GM20000 (cell line): ENCODE results near the gene ST6GALNAC6.

ENCODE experiments used
- DNase-seq: peaks from one replicate; pipeline ENCODE4 v3.0.0; 2012; ENCODE audit warnings: low spot score
- CTCF ChIP-seq: IDR thresholded peaks from 2 replicates; pipeline ENCODE4 v1.5.1; 2012; ENCODE audit warnings: mild to moderate bottlenecking, control low read depth; ENCODE audit errors: extremely low read depth, missing control alignments

The ST6GALNAC6 gene

GRCh38 chr9:127878652-127879390 lies 20.6 kb downstream of the ST6GALNAC6 start:
- no peak for DNase-seq
- TF ChIP-seq CTCF: no peak

GRCh38 chr9:127878001-127878651 lies 21.3 kb downstream of the ST6GALNAC6 start:
- DNase-seq: no peak

GRCh38 chr9:127877566-127877998 lies 21.8 kb downstream of the ST6GALNAC6 start, which contains the start of gene AK1:
TSS of gene AK1 (minus strand) at chr9:127877675. CDS start at chr9:127874617, 3,058 bp downstream.
- DNase-seq: no peak
- no peak for TF ChIP-seq CTCF

More at GRCh38 chr9:127878001-127878651, 21.3 kb downstream of the ST6GALNAC6 start:
- no peak for TF ChIP-seq CTCF

- no peak for TF ChIP-seq CTCF
- no peak for DNase-seq
These were observed 22.4 kb downstream of the ST6GALNAC6 start for GRCh38 chr9:127876764-127877562.

GRCh38 chr9:127876026-127876763 lies 23.2 kb downstream of the ST6GALNAC6 start:
- TF ChIP-seq CTCF: no peak
- DNase-seq: no peak

- DNase-seq: no peak
- TF ChIP-seq CTCF: no peak
These were observed 24.0 kb downstream of the ST6GALNAC6 start for GRCh38 chr9:127875306-127875966.
